WTC11 (cell line): ENCODE data around the gene JMJD7.

Experiments
- JUN ChIP-seq: sonication (generic); formaldehyde crosslinking; IDR thresholded peaks from 2 replicates; pipeline ENCODE4 v1.8.0; 2023; ENCODE audit warnings: mild to moderate bottlenecking, missing genetic modification reagents
- NR1H2 ChIP-seq: sonication (generic); formaldehyde crosslinking; IDR thresholded peaks from 2 replicates; pipeline ENCODE4 v1.9.0; 2021; ENCODE audit warnings: mild to moderate bottlenecking, moderate library complexity, missing genetic modification reagents
- TCF7 ChIP-seq: sonication (generic); formaldehyde crosslinking; IDR thresholded peaks from 2 replicates; pipeline ENCODE4 v1.8.0; 2022; ENCODE audit warnings: mild to moderate bottlenecking, low read depth, missing genetic modification reagents, moderate library complexity
- TEAD4 ChIP-seq: sonication (generic); formaldehyde crosslinking; IDR thresholded peaks from 2 replicates; pipeline ENCODE4 v1.8.0; 2022; ENCODE audit warnings: mild to moderate bottlenecking, missing genetic modification reagents
- ZNF396 ChIP-seq: fragments of 250-450 bp; sonication (Bioruptor Pico); IDR thresholded peaks from 2 replicates; pipeline ENCODE4 v1.8.0; 2021; ENCODE audit warnings: mild to moderate bottlenecking, moderate library complexity, borderline replicate concordance
- TF ChIP-seq, protein P1 (sequence below): fragments of 200-600 bp; IDR thresholded peaks from 2 replicates; pipeline ENCODE4 v1.8.0; 2022; ENCODE audit warnings: antibody characterized with exemption
- TF ChIP-seq, protein P2 (sequence below): fragments of 250-450 bp; sonication (Bioruptor Pico); IDR thresholded peaks from 2 replicates; pipeline ENCODE4 v1.8.0; 2021; ENCODE audit warnings: mild to moderate bottlenecking
- TF ChIP-seq, protein P3 (sequence below): sonication (generic); formaldehyde crosslinking; IDR thresholded peaks from 2 replicates; pipeline ENCODE4 v1.8.1; 2023; ENCODE audit warnings: mild to moderate bottlenecking, moderate library complexity, missing genetic modification reagents
- TF ChIP-seq, protein P4 (sequence below): sonication (generic); formaldehyde crosslinking; IDR thresholded peaks from 2 replicates; pipeline ENCODE4 v1.8.0; 2022; ENCODE audit warnings: mild to moderate bottlenecking, missing genetic modification reagents
- TF ChIP-seq, protein P5 (sequence below): sonication (generic); formaldehyde crosslinking; IDR thresholded peaks from 2 replicates; pipeline ENCODE4 v1.8.1; 2022; ENCODE audit warnings: low read depth, missing genetic modification reagents, borderline replicate concordance

DNA sequence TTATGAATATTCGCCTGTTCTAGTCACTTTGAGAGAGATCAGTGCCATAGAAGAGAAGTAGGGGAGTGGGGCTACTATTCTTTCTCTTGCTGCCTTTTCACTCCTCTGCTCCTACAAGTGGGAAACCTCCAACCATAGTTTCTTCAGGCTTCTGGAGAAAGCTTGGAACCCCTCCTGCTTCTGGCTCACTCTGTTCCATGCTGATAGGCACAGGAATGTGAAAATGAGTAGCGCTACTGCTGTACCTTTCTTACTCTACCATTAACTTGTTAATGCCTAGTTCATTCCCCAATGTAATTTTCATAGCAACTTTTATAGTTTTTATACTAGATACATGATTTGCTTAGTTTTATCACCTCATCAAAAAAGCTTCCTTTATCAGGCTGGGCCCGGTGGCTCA is 26.7 kb upstream of the JMJD7 start:
- TF ChIP-seq, protein P1, sequence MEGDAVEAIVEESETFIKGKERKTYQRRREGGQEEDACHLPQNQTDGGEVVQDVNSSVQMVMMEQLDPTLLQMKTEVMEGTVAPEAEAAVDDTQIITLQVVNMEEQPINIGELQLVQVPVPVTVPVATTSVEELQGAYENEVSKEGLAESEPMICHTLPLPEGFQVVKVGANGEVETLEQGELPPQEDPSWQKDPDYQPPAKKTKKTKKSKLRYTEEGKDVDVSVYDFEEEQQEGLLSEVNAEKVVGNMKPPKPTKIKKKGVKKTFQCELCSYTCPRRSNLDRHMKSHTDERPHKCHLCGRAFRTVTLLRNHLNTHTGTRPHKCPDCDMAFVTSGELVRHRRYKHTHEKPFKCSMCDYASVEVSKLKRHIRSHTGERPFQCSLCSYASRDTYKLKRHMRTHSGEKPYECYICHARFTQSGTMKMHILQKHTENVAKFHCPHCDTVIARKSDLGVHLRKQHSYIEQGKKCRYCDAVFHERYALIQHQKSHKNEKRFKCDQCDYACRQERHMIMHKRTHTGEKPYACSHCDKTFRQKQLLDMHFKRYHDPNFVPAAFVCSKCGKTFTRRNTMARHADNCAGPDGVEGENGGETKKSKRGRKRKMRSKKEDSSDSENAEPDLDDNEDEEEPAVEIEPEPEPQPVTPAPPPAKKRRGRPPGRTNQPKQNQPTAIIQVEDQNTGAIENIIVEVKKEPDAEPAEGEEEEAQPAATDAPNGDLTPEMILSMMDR: no peak
- TF ChIP-seq, protein P2, sequence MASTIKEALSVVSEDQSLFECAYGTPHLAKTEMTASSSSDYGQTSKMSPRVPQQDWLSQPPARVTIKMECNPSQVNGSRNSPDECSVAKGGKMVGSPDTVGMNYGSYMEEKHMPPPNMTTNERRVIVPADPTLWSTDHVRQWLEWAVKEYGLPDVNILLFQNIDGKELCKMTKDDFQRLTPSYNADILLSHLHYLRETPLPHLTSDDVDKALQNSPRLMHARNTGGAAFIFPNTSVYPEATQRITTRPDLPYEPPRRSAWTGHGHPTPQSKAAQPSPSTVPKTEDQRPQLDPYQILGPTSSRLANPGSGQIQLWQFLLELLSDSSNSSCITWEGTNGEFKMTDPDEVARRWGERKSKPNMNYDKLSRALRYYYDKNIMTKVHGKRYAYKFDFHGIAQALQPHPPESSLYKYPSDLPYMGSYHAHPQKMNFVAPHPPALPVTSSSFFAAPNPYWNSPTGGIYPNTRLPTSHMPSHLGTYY (CRISPR knock-in tag): no peak
- TF ChIP-seq TCF7 (CRISPR knock-in tag) (no peak), NR1H2 (CRISPR knock-in tag) (no peak), JUN (CRISPR knock-in tag) (no peak), ZNF396 (no peak), TEAD4 (CRISPR knock-in tag) (no peak)
- TF ChIP-seq, protein P3, sequence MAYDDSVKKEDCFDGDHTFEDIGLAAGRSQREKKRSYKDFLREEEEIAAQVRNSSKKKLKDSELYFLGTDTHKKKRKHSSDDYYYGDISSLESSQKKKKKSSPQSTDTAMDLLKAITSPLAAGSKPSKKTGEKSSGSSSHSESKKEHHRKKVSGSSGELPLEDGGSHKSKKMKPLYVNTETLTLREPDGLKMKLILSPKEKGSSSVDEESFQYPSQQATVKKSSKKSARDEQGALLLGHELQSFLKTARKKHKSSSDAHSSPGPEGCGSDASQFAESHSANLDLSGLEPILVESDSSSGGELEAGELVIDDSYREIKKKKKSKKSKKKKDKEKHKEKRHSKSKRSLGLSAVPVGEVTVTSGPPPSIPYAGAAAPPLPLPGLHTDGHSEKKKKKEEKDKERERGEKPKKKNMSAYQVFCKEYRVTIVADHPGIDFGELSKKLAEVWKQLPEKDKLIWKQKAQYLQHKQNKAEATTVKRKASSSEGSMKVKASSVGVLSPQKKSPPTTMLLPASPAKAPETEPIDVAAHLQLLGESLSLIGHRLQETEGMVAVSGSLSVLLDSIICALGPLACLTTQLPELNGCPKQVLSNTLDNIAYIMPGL (CRISPR knock-in tag): no peak
- TF ChIP-seq, protein P4, sequence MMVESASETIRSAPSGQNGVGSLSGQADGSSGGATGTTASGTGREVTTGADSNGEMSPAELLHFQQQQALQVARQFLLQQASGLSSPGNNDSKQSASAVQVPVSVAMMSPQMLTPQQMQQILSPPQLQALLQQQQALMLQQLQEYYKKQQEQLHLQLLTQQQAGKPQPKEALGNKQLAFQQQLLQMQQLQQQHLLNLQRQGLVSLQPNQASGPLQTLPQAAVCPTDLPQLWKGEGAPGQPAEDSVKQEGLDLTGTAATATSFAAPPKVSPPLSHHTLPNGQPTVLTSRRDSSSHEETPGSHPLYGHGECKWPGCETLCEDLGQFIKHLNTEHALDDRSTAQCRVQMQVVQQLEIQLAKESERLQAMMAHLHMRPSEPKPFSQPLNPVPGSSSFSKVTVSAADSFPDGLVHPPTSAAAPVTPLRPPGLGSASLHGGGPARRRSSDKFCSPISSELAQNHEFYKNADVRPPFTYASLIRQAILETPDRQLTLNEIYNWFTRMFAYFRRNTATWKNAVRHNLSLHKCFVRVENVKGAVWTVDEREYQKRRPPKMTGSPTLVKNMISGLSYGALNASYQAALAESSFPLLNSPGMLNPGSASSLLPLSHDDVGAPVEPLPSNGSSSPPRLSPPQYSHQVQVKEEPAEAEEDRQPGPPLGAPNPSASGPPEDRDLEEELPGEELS (CRISPR knock-in tag): no peak
- TF ChIP-seq, protein P5, sequence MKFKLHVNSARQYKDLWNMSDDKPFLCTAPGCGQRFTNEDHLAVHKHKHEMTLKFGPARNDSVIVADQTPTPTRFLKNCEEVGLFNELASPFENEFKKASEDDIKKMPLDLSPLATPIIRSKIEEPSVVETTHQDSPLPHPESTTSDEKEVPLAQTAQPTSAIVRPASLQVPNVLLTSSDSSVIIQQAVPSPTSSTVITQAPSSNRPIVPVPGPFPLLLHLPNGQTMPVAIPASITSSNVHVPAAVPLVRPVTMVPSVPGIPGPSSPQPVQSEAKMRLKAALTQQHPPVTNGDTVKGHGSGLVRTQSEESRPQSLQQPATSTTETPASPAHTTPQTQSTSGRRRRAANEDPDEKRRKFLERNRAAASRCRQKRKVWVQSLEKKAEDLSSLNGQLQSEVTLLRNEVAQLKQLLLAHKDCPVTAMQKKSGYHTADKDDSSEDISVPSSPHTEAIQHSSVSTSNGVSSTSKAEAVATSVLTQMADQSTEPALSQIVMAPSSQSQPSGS (CRISPR knock-in tag): no peak
